Measurements from ENCODE around the gene PIM1. TPM values are rescaled to one million over a fixed set of nuclear protein-coding genes. Genes with fewer than 3 reads are reported as not detected.

Gene PIM1
- total and polyA plus RNA-seq, 9 of the 15 experiments (the other 6 are each of a cell fraction or from before 2014, with no cell fraction given), result 19.0 to 789 (median 212) TPM

DNA sequence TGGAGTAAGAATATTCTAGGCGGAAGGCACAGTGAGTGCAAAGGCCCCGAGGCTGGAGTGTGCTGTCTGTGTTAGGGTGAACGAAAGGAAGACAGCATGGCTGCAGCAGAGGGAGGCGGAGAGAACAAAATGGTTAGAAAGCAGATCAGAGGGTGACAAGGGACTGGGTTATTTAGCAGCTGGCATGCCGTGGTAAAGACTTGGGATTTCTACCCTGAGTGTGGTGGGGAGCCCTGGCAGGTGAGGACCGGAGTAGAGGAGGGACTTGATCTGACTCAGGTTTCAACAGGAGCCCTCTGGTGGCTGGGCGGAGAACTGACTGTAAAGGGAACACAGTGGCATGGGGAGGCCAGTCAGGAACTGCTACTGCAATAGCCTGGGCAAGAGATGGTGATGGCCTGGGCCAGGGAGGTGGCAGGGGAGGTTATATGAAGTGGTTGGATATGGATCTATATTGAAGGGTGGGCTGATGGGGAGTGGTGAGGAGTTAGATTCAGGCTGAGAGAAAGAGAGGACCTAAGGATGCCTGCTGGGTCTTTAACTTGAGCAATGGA is 38.0 kb downstream of the PIM1 start (continued):
- TF ChIP-seq, protein P1, sequence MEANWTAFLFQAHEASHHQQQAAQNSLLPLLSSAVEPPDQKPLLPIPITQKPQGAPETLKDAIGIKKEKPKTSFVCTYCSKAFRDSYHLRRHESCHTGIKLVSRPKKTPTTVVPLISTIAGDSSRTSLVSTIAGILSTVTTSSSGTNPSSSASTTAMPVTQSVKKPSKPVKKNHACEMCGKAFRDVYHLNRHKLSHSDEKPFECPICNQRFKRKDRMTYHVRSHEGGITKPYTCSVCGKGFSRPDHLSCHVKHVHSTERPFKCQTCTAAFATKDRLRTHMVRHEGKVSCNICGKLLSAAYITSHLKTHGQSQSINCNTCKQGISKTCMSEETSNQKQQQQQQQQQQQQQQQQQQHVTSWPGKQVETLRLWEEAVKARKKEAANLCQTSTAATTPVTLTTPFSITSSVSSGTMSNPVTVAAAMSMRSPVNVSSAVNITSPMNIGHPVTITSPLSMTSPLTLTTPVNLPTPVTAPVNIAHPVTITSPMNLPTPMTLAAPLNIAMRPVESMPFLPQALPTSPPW (CRISPR knock-in tag; IDR thresholded peaks at IDR 0.05), result peak; percentile 46
- TF ChIP-seq BHLHE40 (IDR thresholded peaks at IDR 0.05; ENCODE audit: low read length), result peak; percentile 43
- peak; percentile 74 for TF ChIP-seq ZKSCAN1 (IDR thresholded peaks at IDR 0.05; ENCODE audit: low read depth, low read length)
- peak; percentile 54; the same call in 1 of the 2 replicates for TF ChIP-seq MYC (IDR thresholded peaks at IDR 0.05; ENCODE audit: low read depth, low read length)
- TF ChIP-seq MYC (CRISPR knock-in tag; IDR thresholded peaks at IDR 0.05; ENCODE audit: borderline replicate concordance, low read depth), result peak; percentile 38; the same call in 1 of the 2 replicates
- TF ChIP-seq, protein P2, sequence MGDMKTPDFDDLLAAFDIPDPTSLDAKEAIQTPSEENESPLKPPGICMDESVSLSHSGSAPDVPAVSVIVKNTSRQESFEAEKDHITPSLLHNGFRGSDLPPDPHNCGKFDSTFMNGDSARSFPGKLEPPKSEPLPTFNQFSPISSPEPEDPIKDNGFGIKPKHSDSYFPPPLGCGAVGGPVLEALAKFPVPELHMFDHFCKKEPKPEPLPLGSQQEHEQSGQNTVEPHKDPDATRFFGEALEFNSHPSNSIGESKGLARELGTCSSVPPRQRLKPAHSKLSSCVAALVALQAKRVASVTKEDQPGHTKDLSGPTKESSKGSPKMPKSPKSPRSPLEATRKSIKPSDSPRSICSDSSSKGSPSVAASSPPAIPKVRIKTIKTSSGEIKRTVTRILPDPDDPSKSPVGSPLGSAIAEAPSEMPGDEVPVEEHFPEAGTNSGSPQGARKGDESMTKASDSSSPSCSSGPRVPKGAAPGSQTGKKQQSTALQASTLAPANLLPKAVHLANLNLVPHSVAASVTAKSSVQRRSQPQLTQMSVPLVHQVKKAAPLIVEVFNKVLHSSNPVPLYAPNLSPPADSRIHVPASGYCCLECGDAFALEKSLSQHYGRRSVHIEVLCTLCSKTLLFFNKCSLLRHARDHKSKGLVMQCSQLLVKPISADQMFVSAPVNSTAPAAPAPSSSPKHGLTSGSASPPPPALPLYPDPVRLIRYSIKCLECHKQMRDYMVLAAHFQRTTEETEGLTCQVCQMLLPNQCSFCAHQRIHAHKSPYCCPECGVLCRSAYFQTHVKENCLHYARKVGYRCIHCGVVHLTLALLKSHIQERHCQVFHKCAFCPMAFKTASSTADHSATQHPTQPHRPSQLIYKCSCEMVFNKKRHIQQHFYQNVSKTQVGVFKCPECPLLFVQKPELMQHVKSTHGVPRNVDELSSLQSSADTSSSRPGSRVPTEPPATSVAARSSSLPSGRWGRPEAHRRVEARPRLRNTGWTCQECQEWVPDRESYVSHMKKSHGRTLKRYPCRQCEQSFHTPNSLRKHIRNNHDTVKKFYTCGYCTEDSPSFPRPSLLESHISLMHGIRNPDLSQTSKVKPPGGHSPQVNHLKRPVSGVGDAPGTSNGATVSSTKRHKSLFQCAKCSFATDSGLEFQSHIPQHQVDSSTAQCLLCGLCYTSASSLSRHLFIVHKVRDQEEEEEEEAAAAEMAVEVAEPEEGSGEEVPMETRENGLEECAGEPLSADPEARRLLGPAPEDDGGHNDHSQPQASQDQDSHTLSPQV (IDR thresholded peaks at IDR 0.05), result peak; percentile 99
- TF ChIP-seq ZNF224 (CRISPR knock-in tag; IDR thresholded peaks at IDR 0.05), result no peak
- TF ChIP-seq PPARD (CRISPR knock-in tag; IDR thresholded peaks at IDR 0.05), result no peak
- TF ChIP-seq, protein P3, sequence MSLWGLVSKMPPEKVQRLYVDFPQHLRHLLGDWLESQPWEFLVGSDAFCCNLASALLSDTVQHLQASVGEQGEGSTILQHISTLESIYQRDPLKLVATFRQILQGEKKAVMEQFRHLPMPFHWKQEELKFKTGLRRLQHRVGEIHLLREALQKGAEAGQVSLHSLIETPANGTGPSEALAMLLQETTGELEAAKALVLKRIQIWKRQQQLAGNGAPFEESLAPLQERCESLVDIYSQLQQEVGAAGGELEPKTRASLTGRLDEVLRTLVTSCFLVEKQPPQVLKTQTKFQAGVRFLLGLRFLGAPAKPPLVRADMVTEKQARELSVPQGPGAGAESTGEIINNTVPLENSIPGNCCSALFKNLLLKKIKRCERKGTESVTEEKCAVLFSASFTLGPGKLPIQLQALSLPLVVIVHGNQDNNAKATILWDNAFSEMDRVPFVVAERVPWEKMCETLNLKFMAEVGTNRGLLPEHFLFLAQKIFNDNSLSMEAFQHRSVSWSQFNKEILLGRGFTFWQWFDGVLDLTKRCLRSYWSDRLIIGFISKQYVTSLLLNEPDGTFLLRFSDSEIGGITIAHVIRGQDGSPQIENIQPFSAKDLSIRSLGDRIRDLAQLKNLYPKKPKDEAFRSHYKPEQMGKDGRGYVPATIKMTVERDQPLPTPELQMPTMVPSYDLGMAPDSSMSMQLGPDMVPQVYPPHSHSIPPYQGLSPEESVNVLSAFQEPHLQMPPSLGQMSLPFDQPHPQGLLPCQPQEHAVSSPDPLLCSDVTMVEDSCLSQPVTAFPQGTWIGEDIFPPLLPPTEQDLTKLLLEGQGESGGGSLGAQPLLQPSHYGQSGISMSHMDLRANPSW (CRISPR knock-in tag; IDR thresholded peaks at IDR 0.05), result no peak; the same call in 1 of the 2 replicates
- TF ChIP-seq, protein P4, sequence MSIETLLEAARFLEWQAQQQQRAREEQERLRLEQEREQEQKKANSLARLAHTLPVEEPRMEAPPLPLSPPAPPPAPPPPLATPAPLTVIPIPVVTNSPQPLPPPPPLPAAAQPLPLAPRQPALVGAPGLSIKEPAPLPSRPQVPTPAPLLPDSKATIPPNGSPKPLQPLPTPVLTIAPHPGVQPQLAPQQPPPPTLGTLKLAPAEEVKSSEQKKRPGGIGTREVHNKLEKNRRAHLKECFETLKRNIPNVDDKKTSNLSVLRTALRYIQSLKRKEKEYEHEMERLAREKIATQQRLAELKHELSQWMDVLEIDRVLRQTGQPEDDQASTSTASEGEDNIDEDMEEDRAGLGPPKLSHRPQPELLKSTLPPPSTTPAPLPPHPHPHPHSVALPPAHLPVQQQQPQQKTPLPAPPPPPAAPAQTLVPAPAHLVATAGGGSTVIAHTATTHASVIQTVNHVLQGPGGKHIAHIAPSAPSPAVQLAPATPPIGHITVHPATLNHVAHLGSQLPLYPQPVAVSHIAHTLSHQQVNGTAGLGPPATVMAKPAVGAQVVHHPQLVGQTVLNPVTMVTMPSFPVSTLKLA (conservative IDR thresholded peaks at IDR 0.05), result no peak; a peak in 1 of 4 replicates
- no peak for TF ChIP-seq KLF1 (tag; IDR thresholded peaks at IDR 0.05)
- TF ChIP-seq TAL1 (IDR thresholded peaks at IDR 0.05), result peak; percentile 25; the same call in 1 of the 2 replicates
- TF ChIP-seq ZBTB7A (IDR thresholded peaks at IDR 0.05; ENCODE audit: borderline replicate concordance, control insufficient read depth, low read depth, low read length), result no peak
- TF ChIP-seq SAP30 (IDR thresholded peaks at IDR 0.05; ENCODE audit: borderline replicate concordance, insufficient read depth, low read depth, low read length, poor library complexity, severe bottlenecking), result no peak
- no peak for TF ChIP-seq BRF1 (IDR thresholded peaks at IDR 0.05; ENCODE audit: borderline replicate concordance, extremely low read depth, insufficient read length)
